GM19452 (cell line): ENCODE data around the gene RAD21L1.

ENCODE experiments used
- ATAC-seq: cut with Tn5 transposase; IDR thresholded peaks from one replicate; pipeline ENCODE4 v1.9.1; 2021; ENCODE audit not compliant: unreplicated experiment

Gene RAD21L1

GRCh38 chr20:1293641-1294379 lies 68.0 kb downstream of the RAD21L1 start:
- ATAC-seq = no peak

GRCh38 chr20:1294497-1294896 lies 68.7 kb downstream of the RAD21L1 start:
- ATAC-seq = no peak

GRCh38 chr20:1295276-1295930 lies 69.6 kb downstream of the RAD21L1 start:
- no peak for ATAC-seq

GRCh38 chr20:1296117-1296610 lies 70.3 kb downstream of the RAD21L1 start:
- ATAC-seq = no peak

GRCh38 chr20:1296922-1297321 lies 71.1 kb downstream of the RAD21L1 start:
- no peak for ATAC-seq

- ATAC-seq = no peak
Measured at GRCh38 chr20:1297486-1297885, 71.6 kb downstream of the RAD21L1 start.

GRCh38 chr20:1298166-1298565 lies 72.3 kb downstream of the RAD21L1 start:
- no peak for ATAC-seq

GRCh38 chr20:1298888-1299511 lies 73.2 kb downstream of the RAD21L1 start:
- ATAC-seq = no peak

- no peak for ATAC-seq
Measured at GRCh38 chr20:1299522-1299921, 73.7 kb downstream of the RAD21L1 start.

GRCh38 chr20:1300083-1300840 lies 74.4 kb downstream of the RAD21L1 start:
- ATAC-seq = no peak

GRCh38 chr20:1301031-1301529 lies 75.2 kb downstream of the RAD21L1 start:
- ATAC-seq = no peak

GRCh38 chr20:1302685-1303541 lies 77.1 kb downstream of the RAD21L1 start:
- ATAC-seq = no peak

GRCh38 chr20:1304710-1305515 lies 79.1 kb downstream of the RAD21L1 start:
- ATAC-seq = no peak
